Measurements from ENCODE around the gene MMP23B. TPM values are rescaled to one million over a fixed set of nuclear protein-coding genes. Genes with fewer than 3 reads are reported as not detected.

The MMP23B gene
- total and polyA plus RNA-seq, 2 of the 8 experiments (the other 6 are each of a cell fraction or from before 2014, with no cell fraction given) = 9.2 to 14.6 TPM

GRCh38 chr1:1627261-1627828 is 4.6 kb upstream of the MMP23B start:
- H3K4me1 ChIP-seq (replicated peaks in 1 of 4; ENCODE audit: control insufficient read depth in 3 of 4, insufficient read depth in 4 of 4, low read length in 3 of 4) = peaks cover 0 to 6% (median 2%) of the 10 kb centered on the region in 4 experiments; a peak in 4 of 7 replicates
- peak in 1 of 2 experiments; percentile 49 for DNase-seq (ENCODE audit: low read depth in 1 of 2, low spot score in 2 of 2)
- H3K79me1 ChIP-seq (ENCODE audit: low read depth, low read length) = no peaks in the 10 kb centered on the region
- H3K18ac ChIP-seq (ENCODE audit: extremely low read depth, low read length) = no peak overlapping the region
- H3K23me2 ChIP-seq (ENCODE audit: low read depth, low read length) = peaks cover 9% of the 10 kb centered on the region; the same call in 1 of the 2 replicates
- H3K4me2 ChIP-seq (ENCODE audit: insufficient read depth in 1 of 2, low read depth in 2 of 2, low read length in 2 of 2) = no peak overlapping the region
- WGBS, 2 experiments (ENCODE audit: extremely low coverage in 1 of 2, insufficient coverage in 1 of 2, insufficient read length in 1 of 2, insufficient replicate concordance in 2 of 2, low coverage in 1 of 2, low lambda C conversion rate in 2 of 2, missing lambda C conversion rate in 1 of 2) = 90% methylated on average over 33 of the region's 37 CpGs; no CpG with 5 or more reads in 1 of the 2 experiments
- H4K5ac ChIP-seq (ENCODE audit: insufficient read length, low read depth, low read length) = no peak overlapping the region
- H2AK5ac ChIP-seq (ENCODE audit: low read depth, low read length) = no peak overlapping the region
- H3K79me2 ChIP-seq (ENCODE audit: control insufficient read depth in 1 of 2, insufficient read depth in 2 of 2, low read length in 2 of 2) = no peaks in the 10 kb centered on the region
- no peaks in the 10 kb centered on the region for H3K36me3 ChIP-seq (ENCODE audit: control insufficient read depth in 2 of 4, insufficient read depth in 4 of 4, low read length in 3 of 4)
- ChIA-PET CTCF (ENCODE audit: partially characterized antibody) (interaction anchor here (3.8 kb wide), 1 partner anchor 7 kb away, joined by 21 read pairs; no protein-coding TSS in a partner anchor), POLR2A (ENCODE audit: partially characterized antibody) (interaction anchor here (1.2 to 1.8 kb wide), 3 partner anchors 9 to 24 kb away, joined by 3 to 8 read pairs (median 5); partner anchors contain the start of gene MIB2)
- peaks cover 0 to 12% of the 10 kb centered on the region in 2 experiments for H4K20me1 ChIP-seq (replicated peaks in 1 of 2; ENCODE audit: control insufficient read depth in 1 of 2, insufficient read depth in 2 of 2, low read length in 2 of 2)
- FAIRE-seq = no peak
- H3K9ac ChIP-seq (replicated peaks in 1 of 4; ENCODE audit: extremely low read depth in 1 of 4, low read depth in 3 of 4, low read length in 3 of 4) = no peak overlapping the region
- no peak overlapping the region for H4K8ac ChIP-seq (ENCODE audit: extremely low read depth, insufficient read depth, low read length)
- no peak overlapping the region for H3K27ac ChIP-seq (ENCODE audit: low read depth, low read length)
- H2BK15ac ChIP-seq (ENCODE audit: low read length) = no peak overlapping the region
- H3K4ac ChIP-seq (replicated peaks; ENCODE audit: insufficient read length, low read depth, low read length) = no peak overlapping the region
- no peak overlapping the region for H4K91ac ChIP-seq (replicated peaks; ENCODE audit: insufficient read length, low read length)
- 0 out of 2 replicates have a peak overlapping the region, but pooled peaks have one; percentile 52 for H2BK5ac ChIP-seq (ENCODE audit: low read depth, low read length)
- H2BK120ac ChIP-seq (replicated peaks; ENCODE audit: low read depth, low read length) = no peak overlapping the region
- no peak overlapping the region for H2BK20ac ChIP-seq (ENCODE audit: low read length)
- no peak overlapping the region for H3K14ac ChIP-seq (ENCODE audit: insufficient read length)
- no peak overlapping the region for H2AFZ ChIP-seq (ENCODE audit: low read length)
- no peak overlapping the region for H2BK12ac ChIP-seq (ENCODE audit: low read depth, low read length)
- H3K56ac ChIP-seq (replicated peaks; ENCODE audit: insufficient read length, low read depth, low read length) = no peak overlapping the region
- H3K27me3 ChIP-seq (replicated peaks in 1 of 4; ENCODE audit: control insufficient read depth in 3 of 4, extremely low read depth in 1 of 4, insufficient read depth in 3 of 4, low read length in 3 of 4) = peaks cover 8 to 23% (median 14%) of the 10 kb centered on the region in 4 experiments; a peak in 6 of 7 replicates
- H3K9me3 ChIP-seq (ENCODE audit: insufficient read depth in 2 of 2, low read depth in 1 of 2, low read length in 1 of 2) = no peaks in the 10 kb centered on the region
- H3K23ac ChIP-seq (ENCODE audit: insufficient read length) = no peak overlapping the region
- H3K4me3 ChIP-seq (ENCODE audit: extremely low read depth in 1 of 4, insufficient read depth in 2 of 4, low read depth in 3 of 4, low read length in 4 of 4) = no peak overlapping the region
- TF ChIP-seq EP300 (IDR thresholded peaks at IDR 0.05; ENCODE audit: borderline replicate concordance in 1 of 2, low read depth in 2 of 2, low read length in 2 of 2) = no peak
- no peak for TF ChIP-seq NANOG (IDR thresholded peaks at IDR 0.05; ENCODE audit: insufficient read depth, low read depth, low read length, poor library complexity, severe bottlenecking)
- TF ChIP-seq RAD21 (IDR thresholded peaks at IDR 0.05 in 1 of 2, conservative IDR thresholded peaks at IDR 0.05 in 1 of 2; ENCODE audit: low read depth in 2 of 2, low read length in 2 of 2) = no peak
- TF ChIP-seq RFX5 (IDR thresholded peaks at IDR 0.05; ENCODE audit: borderline replicate concordance, low read depth, low read length) = no peak
- no peak for TF ChIP-seq CHD2 (IDR thresholded peaks at IDR 0.05; ENCODE audit: low read length)
- no peak for TF ChIP-seq MAFK (IDR thresholded peaks at IDR 0.05; ENCODE audit: low read depth, low read length)
- TF ChIP-seq ZNF274 (IDR thresholded peaks at IDR 0.05; ENCODE audit: borderline replicate concordance, extremely low read depth, low read length) = no peak
